ENCODE data around the gene KCNH5. TPM values are rescaled to one million over a fixed set of nuclear protein-coding genes. Genes with fewer than 3 reads are reported as not detected.
A peak's percentile ranks its signal among the peaks of the same experiment; 100 is the strongest.

KCNH5 gene
- total RNA-seq, 1 donor = under 0.01 TPM

DNA sequence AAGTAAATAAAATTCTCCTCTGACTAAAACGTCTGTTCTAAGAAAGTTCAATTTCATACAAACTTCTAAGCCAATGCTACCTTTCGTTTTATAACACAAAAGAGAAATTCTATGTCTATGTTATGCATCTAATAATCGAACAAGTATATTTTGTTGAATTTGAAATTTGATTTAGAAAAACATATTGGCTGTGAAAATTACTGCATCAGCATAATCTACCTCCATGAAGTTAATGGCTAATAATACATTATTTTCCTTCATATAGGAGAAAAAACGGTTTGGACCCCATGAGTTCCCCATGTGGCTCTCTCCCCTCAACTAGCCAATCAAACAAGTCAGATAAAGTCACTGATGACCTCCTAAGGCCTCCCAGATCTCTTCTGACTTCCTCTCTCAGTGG lies 106.5 kb downstream of the KCNH5 start:
- TF ChIP-seq CTCF (IDR thresholded peaks at IDR 0.05; ENCODE audit: insufficient read depth, low read depth, low read length) = no peak
- no peak overlapping the region for H3K4me3 ChIP-seq (ENCODE audit: low read depth, low read length)
- DNase-seq (ENCODE audit: low read depth) = no peak

- no peak for TF ChIP-seq CTCF (IDR thresholded peaks at IDR 0.05; ENCODE audit: insufficient read depth, low read depth, low read length)
- H3K4me3 ChIP-seq (ENCODE audit: low read depth, low read length) = no peak overlapping the region
- DNase-seq (ENCODE audit: low read depth) = no peak
These were observed 110.8 kb downstream of the KCNH5 start for GRCh38 chr14:62934439-62934838.

GRCh38 chr14:62921466-62921865 lies 123.8 kb downstream of the KCNH5 start:
- H3K4me3 ChIP-seq (ENCODE audit: low read depth, low read length) = no peak overlapping the region
- no peak for TF ChIP-seq CTCF (IDR thresholded peaks at IDR 0.05; ENCODE audit: insufficient read depth, low read depth, low read length)
- no peak for DNase-seq (ENCODE audit: low read depth)

DNA sequence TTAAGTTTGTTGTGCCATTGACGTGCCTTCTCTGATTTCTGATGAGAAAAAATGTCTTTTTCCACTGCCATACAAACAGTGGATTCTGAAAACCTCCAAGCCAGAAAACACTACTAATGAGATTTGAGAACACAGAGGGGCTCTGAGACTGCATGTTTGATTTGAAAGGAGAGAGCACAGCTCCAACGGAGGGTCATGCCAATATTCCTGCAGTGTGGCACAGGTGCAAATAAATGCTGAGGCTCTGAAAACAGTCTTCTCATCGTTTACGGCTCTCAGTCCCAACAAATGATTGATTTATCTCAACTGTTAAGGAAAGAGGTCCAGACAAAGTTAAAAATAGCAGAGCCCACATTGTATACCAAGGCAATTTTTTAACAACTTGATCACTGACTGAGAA lies 128.7 kb downstream of the KCNH5 start:
- H3K4me3 ChIP-seq (ENCODE audit: low read depth, low read length) = no peak overlapping the region
- no peak for DNase-seq (ENCODE audit: low read depth)
- TF ChIP-seq CTCF (IDR thresholded peaks at IDR 0.05; ENCODE audit: insufficient read depth, low read depth, low read length) = no peak

DNA sequence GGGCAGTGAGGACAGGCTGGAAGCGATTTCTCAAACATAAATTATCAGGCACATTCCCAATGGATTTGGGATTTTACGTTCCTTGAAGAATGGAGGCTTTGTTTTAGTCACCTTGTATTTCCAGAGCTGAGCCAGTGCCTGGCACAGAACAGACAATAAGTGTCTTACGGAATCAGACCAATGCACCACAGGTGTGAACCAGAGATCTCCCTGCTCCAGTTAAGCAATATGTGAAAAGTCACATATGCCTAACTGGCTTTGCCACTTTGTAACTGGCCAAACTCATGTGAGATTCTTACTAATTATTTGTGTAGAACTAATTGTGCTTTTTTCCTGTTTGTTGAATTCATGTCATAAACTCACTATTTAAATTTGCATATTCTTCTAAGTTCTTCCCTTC lies 130.4 kb downstream of the KCNH5 start:
- DNase-seq (ENCODE audit: low read depth) = no peak
- no peak for TF ChIP-seq CTCF (IDR thresholded peaks at IDR 0.05; ENCODE audit: insufficient read depth, low read depth, low read length)

GRCh38 chr14:62914025-62914424 lies 131.2 kb downstream of the KCNH5 start:
- no peak for TF ChIP-seq CTCF (IDR thresholded peaks at IDR 0.05; ENCODE audit: insufficient read depth, low read depth, low read length)
- peak; percentile 2 for DNase-seq (ENCODE audit: low read depth)
- H3K4me3 ChIP-seq (ENCODE audit: low read depth, low read length) = no peak overlapping the region

More for the DNA sequence above, 130.4 kb downstream of the KCNH5 start:
- H3K4me3 ChIP-seq (ENCODE audit: low read depth, low read length) = no peak overlapping the region

DNA sequence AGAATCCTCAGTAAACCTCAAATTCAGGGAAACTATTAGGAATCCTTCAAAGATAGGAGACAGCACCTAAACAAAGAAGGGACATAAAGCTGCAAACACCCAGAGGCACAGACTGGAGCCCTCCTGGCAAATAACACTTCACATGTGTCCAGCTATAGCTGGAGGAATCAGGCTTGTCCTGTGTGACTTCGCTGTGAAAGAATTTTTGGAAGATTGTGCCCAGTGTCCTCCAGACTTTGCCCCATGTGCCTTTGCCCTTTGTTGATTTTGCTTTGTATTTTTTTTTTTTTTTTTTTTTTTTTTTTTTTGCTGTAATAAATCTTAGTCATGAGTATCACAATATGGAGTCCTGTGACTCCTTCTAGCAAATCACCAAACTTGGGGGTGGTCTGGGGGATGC lies 136.8 kb downstream of the KCNH5 start:
- TF ChIP-seq CTCF (IDR thresholded peaks at IDR 0.05; ENCODE audit: insufficient read depth, low read depth, low read length) = no peak
- no peak overlapping the region for H3K4me3 ChIP-seq (ENCODE audit: low read depth, low read length)
- no peak for DNase-seq (ENCODE audit: low read depth)

Measured in fibroblast of villous mesenchyme (primary cell).